HG02884 (cell line): ENCODE results near the gene COL11A2.

ENCODE experiments used
- ATAC-seq: cut with Tn5 transposase; IDR thresholded peaks from one replicate; pipeline ENCODE4 v1.9.1; 2021; ENCODE audit warnings: mild to moderate bottlenecking, moderate library complexity; ENCODE audit not compliant: unreplicated experiment

The COL11A2 gene

GRCh38 chr6:33193619-33194018 lies 1.4 kb upstream of the COL11A2 start:
- ATAC-seq, result no peak

- no peak for ATAC-seq
Observed at GRCh38 chr6:33192671-33193602, 670 bp upstream of the COL11A2 start.

DNA sequence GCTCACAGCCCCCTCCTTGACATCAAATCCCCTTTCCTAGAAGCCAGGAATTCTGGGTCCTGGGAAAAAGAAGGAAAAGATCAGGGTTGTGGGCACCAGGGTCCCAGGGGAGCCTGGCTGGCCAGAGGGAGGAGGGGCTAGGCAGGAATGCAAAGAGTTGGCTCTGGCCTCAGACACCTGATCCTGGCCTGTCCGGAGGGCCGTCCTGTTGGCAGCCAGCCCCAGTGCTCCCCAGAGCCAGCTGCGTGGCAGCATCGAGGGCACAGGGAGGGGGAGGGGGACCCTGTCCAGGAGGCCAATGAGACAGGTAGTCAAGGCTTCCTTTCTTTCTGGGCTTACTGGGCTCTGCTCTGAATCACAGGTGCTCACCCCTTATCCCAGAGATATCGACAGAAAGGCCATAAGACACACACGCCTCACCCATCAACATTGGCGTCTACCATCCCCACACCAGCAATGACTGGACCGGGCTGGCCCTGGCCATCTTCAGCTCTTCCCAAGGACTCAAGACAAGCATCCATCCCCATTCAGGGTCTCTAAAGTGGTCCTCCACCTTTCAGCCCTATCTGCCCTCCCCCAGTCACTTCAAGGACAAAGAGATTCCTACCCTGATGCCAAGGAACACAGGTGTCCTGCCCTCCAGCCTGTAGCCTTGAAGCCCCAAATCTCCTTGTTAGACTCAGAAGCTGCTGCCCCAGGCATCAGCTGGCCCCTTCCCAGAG lies 723 bp downstream of the COL11A2 start:
- ATAC-seq, result no peak

- ATAC-seq, result no peak
Observed at GRCh38 chr6:33190504-33191107, 1.7 kb downstream of the COL11A2 start.

DNA sequence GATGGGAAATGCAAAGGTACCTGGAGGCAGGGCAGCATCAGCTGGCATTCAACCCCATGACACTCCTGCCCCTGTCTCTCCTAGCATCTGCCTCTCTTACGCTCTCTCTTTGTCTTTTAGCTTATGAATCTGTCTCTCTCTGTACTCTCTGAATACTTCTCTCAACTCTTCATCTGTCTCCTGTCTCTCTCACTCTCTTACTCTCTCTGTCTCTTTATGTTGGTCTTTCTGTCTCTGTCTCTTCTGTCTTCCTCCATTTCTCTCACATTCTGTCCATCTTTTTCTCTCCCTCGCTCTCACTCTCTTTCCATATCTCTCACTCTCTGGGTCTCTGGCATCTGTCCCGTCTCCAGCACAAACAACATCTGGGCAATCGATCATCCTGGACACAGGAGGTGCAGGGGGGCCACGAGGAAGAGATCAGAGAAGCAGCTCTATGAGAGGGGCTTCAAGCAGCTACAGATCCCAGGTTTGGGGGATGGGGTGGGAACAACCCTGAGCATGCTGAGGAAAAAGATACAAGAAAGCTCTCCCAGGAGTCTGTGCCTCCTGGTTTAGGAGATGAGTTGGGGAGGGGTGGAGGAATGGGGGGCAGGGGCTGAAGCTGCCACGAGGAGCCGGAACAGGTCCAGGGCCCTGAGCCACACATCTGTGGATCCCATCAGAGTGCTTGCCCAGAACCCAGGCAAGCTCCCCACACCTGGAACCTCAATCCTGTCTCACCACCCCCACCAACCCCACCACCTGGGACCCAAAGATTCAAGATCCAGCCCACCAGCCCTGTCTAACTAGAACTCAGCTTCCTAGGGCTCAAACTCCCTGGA lies 2.4 kb downstream of the COL11A2 start:
- no peak for ATAC-seq

GRCh38 chr6:33189164-33189563 lies 3.1 kb downstream of the COL11A2 start:
- ATAC-seq, result no peak

- ATAC-seq, result no peak
Observed at GRCh38 chr6:33187809-33188208, 4.5 kb downstream of the COL11A2 start.

DNA sequence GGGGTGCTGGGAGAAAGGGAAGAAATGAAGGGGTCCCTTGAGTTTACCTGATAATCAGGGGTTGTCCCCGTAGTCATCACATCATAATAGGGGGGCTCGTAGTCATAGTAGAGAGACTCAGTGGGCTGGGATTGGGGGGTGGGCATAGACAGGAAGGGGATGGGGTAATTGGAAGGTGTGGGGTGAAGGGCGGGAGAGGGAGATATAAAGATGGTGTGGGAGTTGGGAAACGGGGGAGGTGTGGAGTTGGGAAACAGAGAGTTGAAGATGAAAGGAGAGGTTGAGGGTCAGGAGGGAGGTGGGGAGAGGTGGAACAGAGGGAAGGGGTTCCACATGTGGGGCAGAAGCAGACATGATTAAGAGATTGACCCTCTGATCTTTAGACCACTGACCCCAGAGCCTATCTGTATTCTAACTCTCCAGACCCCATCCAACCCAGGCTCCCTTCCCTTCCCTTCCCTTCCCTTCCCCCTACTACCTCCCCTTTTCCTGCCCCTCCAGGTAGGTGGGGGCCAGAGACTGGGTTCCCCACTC lies 6.5 kb downstream of the COL11A2 start:
- no peak for ATAC-seq

- ATAC-seq, result no peak
Observed at GRCh38 chr6:33185190-33185589, 7.1 kb downstream of the COL11A2 start.

DNA sequence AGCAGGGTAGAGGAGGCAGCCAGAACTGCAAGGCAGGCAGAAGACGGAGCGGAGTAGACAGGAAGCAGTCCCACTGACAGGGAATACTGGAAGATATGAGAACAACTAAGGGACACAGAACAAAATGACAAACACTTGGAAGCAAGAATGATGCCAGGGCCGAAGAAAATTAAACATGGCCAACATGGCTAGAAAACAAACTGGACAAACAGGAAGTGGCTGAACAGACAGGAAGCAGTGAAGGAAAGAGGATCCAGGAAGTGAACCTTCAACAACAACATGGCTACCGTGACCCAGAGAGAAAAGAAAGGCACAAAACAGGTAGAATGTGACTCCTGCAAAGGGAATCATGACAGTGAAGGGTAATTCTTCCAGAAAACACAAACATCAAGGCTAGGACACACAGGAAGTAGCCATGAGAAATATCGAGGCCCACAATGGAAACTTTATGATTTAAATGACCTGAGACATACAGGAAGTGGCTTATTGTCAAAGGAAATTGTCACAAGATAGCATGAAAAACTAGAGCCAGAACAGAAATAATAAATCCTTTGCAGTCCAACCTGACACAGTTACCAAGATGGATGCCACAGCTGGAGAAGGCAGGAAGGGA lies 9.1 kb downstream of the COL11A2 start:
- ATAC-seq, result no peak

DNA sequence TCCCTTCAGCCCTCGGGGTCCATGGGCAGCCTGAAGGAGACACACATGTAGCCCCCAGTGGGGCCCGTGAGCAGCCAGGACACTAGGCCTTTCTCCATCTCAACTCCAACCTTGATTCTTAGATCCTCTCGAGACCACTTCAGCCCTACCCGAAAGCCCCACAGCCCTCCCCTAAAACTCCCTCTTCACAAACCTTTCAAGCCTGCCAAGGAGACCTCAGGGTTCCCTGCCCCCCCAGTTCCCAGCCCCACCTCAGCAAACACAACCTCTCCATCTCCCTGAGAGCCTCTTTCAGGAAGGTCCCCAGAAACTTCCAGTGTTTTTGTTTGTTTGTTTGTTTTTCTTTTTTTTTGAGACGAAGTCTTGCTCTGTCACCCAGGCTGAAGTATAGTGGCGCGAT lies 11.1 kb downstream of the COL11A2 start:
- ATAC-seq, result no peak

- no peak for ATAC-seq
Observed at GRCh38 chr6:33178755-33179475, 13.4 kb downstream of the COL11A2 start.

GRCh38 chr6:33177552-33178446 lies 14.5 kb downstream of the COL11A2 start:
- ATAC-seq, result no peak

GRCh38 chr6:33176906-33177305 lies 15.4 kb downstream of the COL11A2 start:
- ATAC-seq, result no peak

- ATAC-seq, result no peak
Observed at GRCh38 chr6:33175436-33176069, 16.7 kb downstream of the COL11A2 start.

- no peak for ATAC-seq
Observed at GRCh38 chr6:33174784-33175183, 17.5 kb downstream of the COL11A2 start.

DNA sequence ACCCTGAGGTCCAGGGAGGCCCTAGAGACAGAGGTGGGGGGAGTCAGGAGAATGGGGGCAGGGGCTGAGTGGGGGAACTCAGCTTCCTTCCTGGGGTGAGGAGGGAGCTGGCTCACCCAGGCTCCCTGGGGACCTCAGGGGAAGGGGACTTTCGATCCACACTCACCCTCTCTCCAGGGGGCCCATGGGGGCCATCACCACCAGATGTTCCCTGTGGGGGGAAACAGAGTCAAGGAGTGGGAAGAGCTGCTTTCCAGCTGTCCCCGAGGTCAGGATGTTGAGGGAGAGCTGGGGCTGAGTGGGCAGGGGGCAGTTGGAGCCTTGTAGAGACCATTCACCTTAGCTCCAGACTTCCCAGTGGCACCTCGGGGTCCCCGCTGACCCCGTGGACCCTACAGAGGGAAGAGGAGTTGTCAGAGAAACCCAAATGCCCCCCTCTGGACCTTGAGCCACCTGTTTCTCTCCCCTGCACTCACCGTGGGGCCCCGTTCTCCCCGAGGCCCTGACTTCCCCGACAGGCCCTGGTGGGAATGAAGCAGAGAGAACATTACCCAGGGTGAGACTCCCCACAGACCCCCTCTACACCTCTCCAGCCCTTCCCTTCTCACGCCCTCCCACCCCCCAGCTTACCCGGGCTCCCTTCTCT lies 18.6 kb downstream of the COL11A2 start:
- no peak for ATAC-seq
